HL-60/S4 (cell line): ENCODE results near the gene DHX38.

Experiments used
- in situ Hi-C: fragments of 300-500 bp; cut with MboI; formaldehyde crosslinking; loops from 2 replicates; pipeline ENCODE4 v1.14.3; 2022; ENCODE audit warnings: low sequenced_read_pairs

The DHX38 gene

GRCh38 chr16:72120026-72120425 lies 26.4 kb downstream of the DHX38 start:
- in situ Hi-C loops: loop anchor here (10.0 kb wide), 1 partner anchor 355 kb away; no protein-coding TSS in a partner anchor

- in situ Hi-C loops: loop anchor here (10.0 kb wide), 1 partner anchor 352 kb away; no protein-coding TSS in a partner anchor
These were observed 28.7 kb downstream of the DHX38 start for GRCh38 chr16:72122308-72122707.

- in situ Hi-C loops: loop anchor here (10.0 kb wide), 1 partner anchor 352 kb away; no protein-coding TSS in a partner anchor
These were observed 29.3 kb downstream of the DHX38 start for GRCh38 chr16:72122916-72123315.

- in situ Hi-C loops: loop anchor here (10.0 kb wide), 1 partner anchor 351 kb away; no protein-coding TSS in a partner anchor
These were observed 29.8 kb downstream of the DHX38 start for GRCh38 chr16:72123426-72123825.

- in situ Hi-C loops: loop anchor here (10.0 kb wide), 1 partner anchor 351 kb away; no protein-coding TSS in a partner anchor
These were observed 30.5 kb downstream of the DHX38 start for GRCh38 chr16:72124148-72124547.

GRCh38 chr16:72124761-72125634 lies 31.4 kb downstream of the DHX38 start:
- in situ Hi-C loops: loop anchor here (10.0 kb wide), 1 partner anchor 350 kb away; no protein-coding TSS in a partner anchor

- in situ Hi-C loops: loop anchor here (10.0 kb wide), 1 partner anchor 349 kb away; no protein-coding TSS in a partner anchor
These were observed 32.2 kb downstream of the DHX38 start for GRCh38 chr16:72125635-72126428.

- in situ Hi-C loops: loop anchor here (10.0 kb wide), 1 partner anchor 348 kb away; no protein-coding TSS in a partner anchor
These were observed 32.8 kb downstream of the DHX38 start for GRCh38 chr16:72126429-72126765.

- in situ Hi-C loops: loop anchor here (10.0 kb wide), 1 partner anchor 346 kb away; no protein-coding TSS in a partner anchor
These were observed 35.1 kb downstream of the DHX38 start for GRCh38 chr16:72128701-72129100.

GRCh38 chr16:72129976-72130656 lies 36.5 kb downstream of the DHX38 start:
- in situ Hi-C loops: loop anchor here (10.0 kb wide), 1 partner anchor 345 kb away; no protein-coding TSS in a partner anchor

GRCh38 chr16:72131036-72131435 lies 37.4 kb downstream of the DHX38 start:
- in situ Hi-C loops: no loop called here

- in situ Hi-C loops: no loop called here
These were observed 39.1 kb downstream of the DHX38 start for GRCh38 chr16:72132726-72133125.

- in situ Hi-C loops: no loop called here
These were observed 40.9 kb downstream of the DHX38 start for GRCh38 chr16:72134507-72134906.

GRCh38 chr16:72137380-72138063 lies 43.9 kb downstream of the DHX38 start:
- in situ Hi-C loops: no loop called here

- in situ Hi-C loops: no loop called here
These were observed 44.5 kb downstream of the DHX38 start for GRCh38 chr16:72138064-72138572.

GRCh38 chr16:72139908-72140307 lies 46.3 kb downstream of the DHX38 start:
- in situ Hi-C loops: no loop called here

- in situ Hi-C loops: no loop called here
These were observed 48.8 kb downstream of the DHX38 start for GRCh38 chr16:72142476-72142875.

- in situ Hi-C loops: no loop called here
These were observed 56.2 kb downstream of the DHX38 start for GRCh38 chr16:72149676-72150464.

- in situ Hi-C loops: no loop called here
These were observed 65.7 kb downstream of the DHX38 start for GRCh38 chr16:72159386-72159785.
